Ovary (tissue), 3 donors: ENCODE data around the gene GDF2.

ENCODE experiments used
- EP300 ChIP-seq: sonication (generic); formaldehyde crosslinking; IDR thresholded peaks from one replicate; pipeline ENCODE4 v1.6.1; 2017; ENCODE audit warnings: antibody characterized with exemption
- POLR2A ChIP-seq: fragments of 450-650 bp; IDR thresholded peaks from one replicate; pipeline ENCODE4 v1.6.1; 2017; ENCODE audit warnings: antibody characterized with exemption, mild to moderate bottlenecking, moderate library complexity
- TF ChIP-seq, protein P1 (sequence below), 3 donors: fragments of 450-650 bp in 2 of 3; fragments of 200-600 bp in 1 of 3; IDR thresholded peaks; one replicate each; pipeline versions ENCODE4 v1.5.1 to v1.8.0; 2016 to 2022; ENCODE audit warnings: antibody characterized with exemption in 3 of 3, mild to moderate bottlenecking in 1 of 3
- donor health status: DM: no; HTN: no; CAD: no.

GRCh38 chr10:47349941-47350371, 27.7 kb downstream of the GDF2 start:
- no peak for TF ChIP-seq POLR2A
- TF ChIP-seq EP300: no peak
- TF ChIP-seq, protein P1, sequence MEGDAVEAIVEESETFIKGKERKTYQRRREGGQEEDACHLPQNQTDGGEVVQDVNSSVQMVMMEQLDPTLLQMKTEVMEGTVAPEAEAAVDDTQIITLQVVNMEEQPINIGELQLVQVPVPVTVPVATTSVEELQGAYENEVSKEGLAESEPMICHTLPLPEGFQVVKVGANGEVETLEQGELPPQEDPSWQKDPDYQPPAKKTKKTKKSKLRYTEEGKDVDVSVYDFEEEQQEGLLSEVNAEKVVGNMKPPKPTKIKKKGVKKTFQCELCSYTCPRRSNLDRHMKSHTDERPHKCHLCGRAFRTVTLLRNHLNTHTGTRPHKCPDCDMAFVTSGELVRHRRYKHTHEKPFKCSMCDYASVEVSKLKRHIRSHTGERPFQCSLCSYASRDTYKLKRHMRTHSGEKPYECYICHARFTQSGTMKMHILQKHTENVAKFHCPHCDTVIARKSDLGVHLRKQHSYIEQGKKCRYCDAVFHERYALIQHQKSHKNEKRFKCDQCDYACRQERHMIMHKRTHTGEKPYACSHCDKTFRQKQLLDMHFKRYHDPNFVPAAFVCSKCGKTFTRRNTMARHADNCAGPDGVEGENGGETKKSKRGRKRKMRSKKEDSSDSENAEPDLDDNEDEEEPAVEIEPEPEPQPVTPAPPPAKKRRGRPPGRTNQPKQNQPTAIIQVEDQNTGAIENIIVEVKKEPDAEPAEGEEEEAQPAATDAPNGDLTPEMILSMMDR (IDR thresholded peaks at IDR 0.05): no peak
